GM12892 (cell line): ENCODE results near the gene HDAC4.

Experiments
- DNase-seq: peaks from one replicate; pipeline ENCODE4 v3.0.0; 2011; ENCODE audit not compliant: insufficient read length
- FAIRE-seq: peaks from 2 replicates; lab custom pipeline; 2011; peaks lifted over from hg19 to GRCh38; lab: Jason Lieb, UNC
- POLR2A ChIP-seq: IDR thresholded peaks from 2 replicates; pipeline ENCODE4 v1.6.1; 2011; ENCODE audit warnings: low read depth, low read length, control low read depth
- POLR2AphosphoS5 ChIP-seq: IDR thresholded peaks from 2 replicates; pipeline ENCODE4 v1.6.1; 2011; ENCODE audit warnings: low read depth, low read length, control low read depth
- TAF1 ChIP-seq: IDR thresholded peaks from 2 replicates; pipeline ENCODE4 v1.6.1; 2011; ENCODE audit warnings: low read depth, mild to moderate bottlenecking, control low read depth, low read length, borderline replicate concordance

Gene HDAC4

GRCh38 chr2:239369631-239370161 lies 31.1 kb downstream of the HDAC4 start:
- FAIRE-seq (peak; percentile 95), DNase-seq (peak; percentile 68)
- TF ChIP-seq TAF1 (no peak), POLR2A (no peak), POLR2AphosphoS5 (no peak)

- TF ChIP-seq POLR2AphosphoS5 = no peak
- no peak for TF ChIP-seq TAF1
- no peak for TF ChIP-seq POLR2A
- DNase-seq (no peak), FAIRE-seq (no peak)
These were observed 31.8 kb downstream of the HDAC4 start for GRCh38 chr2:239368906-239369552.

GRCh38 chr2:239368321-239368720 lies 32.5 kb downstream of the HDAC4 start:
- no peak for TF ChIP-seq POLR2A
- TF ChIP-seq POLR2AphosphoS5 = no peak
- no peak for TF ChIP-seq TAF1
- no peak for FAIRE-seq

GRCh38 chr2:239366740-239367139 lies 34.1 kb downstream of the HDAC4 start:
- DNase-seq (no peak), FAIRE-seq (no peak)
- TF ChIP-seq POLR2AphosphoS5 (no peak), POLR2A (no peak), TAF1 (no peak)

More at GRCh38 chr2:239368321-239368720, 32.5 kb downstream of the HDAC4 start:
- DNase-seq = no peak

GRCh38 chr2:239365782-239366435 lies 34.9 kb downstream of the HDAC4 start:
- no peak for TF ChIP-seq TAF1
- TF ChIP-seq POLR2A = no peak
- TF ChIP-seq POLR2AphosphoS5 = no peak
- FAIRE-seq (no peak), DNase-seq (no peak)

- DNase-seq = no peak
- FAIRE-seq = no peak
- TF ChIP-seq POLR2AphosphoS5 (no peak), TAF1 (no peak), POLR2A (no peak)
These were observed 35.6 kb downstream of the HDAC4 start for GRCh38 chr2:239365071-239365781.

- TF ChIP-seq POLR2A (no peak), POLR2AphosphoS5 (no peak), TAF1 (no peak)
- peak; percentile 14 for FAIRE-seq
- no peak for DNase-seq
These were observed 36.7 kb downstream of the HDAC4 start for GRCh38 chr2:239363946-239364637.

- FAIRE-seq = no peak
These were observed 38.3 kb downstream of the HDAC4 start for GRCh38 chr2:239362507-239362906.

GRCh38 chr2:239361311-239361642 lies 39.5 kb downstream of the HDAC4 start:
- FAIRE-seq (no peak), DNase-seq (no peak)
- TF ChIP-seq TAF1 = no peak
- TF ChIP-seq POLR2AphosphoS5 = no peak
- no peak for TF ChIP-seq POLR2A

More at GRCh38 chr2:239362507-239362906, 38.3 kb downstream of the HDAC4 start:
- TF ChIP-seq POLR2A = no peak
- TF ChIP-seq TAF1 = no peak
- no peak for TF ChIP-seq POLR2AphosphoS5
- no peak for DNase-seq

GRCh38 chr2:239360421-239361310 lies 40.2 kb downstream of the HDAC4 start:
- no peak for DNase-seq
- FAIRE-seq = no peak
- no peak for TF ChIP-seq POLR2A
- no peak for TF ChIP-seq TAF1
- no peak for TF ChIP-seq POLR2AphosphoS5
